NCI-H2081 treated with DMSO at 0.1 percent for 48 hours (cell line): Measurements from ENCODE around the gene GPX5.
"Not testable (repeated sequence)": the region's sequence is repeated elsewhere in the genome, so short reads cannot be mapped to it uniquely, and the experiment has no call there.

Experiments used
- DNase-seq: peaks from one replicate; lab custom pipeline; 2025; lab: John Stamatoyannopoulos, UW

Gene GPX5

GRCh38 chr6:28512387-28512786 is 13.3 kb upstream of the GPX5 start:
- DNase-seq, result not testable (repeated sequence)

- DNase-seq, result no peak
Measured at GRCh38 chr6:28515676-28516075, 10.0 kb upstream of the GPX5 start, which contains the start of gene GPX6. TSS of gene GPX6 (minus strand) at chr6:28515793. CDS start at chr6:28515743, 50 bp downstream.

- no peak for DNase-seq
Measured at GRCh38 chr6:28517964-28518363, 7.7 kb upstream of the GPX5 start.

GRCh38 chr6:28522594-28523240 is 3.0 kb upstream of the GPX5 start:
- DNase-seq, result no peak

- no peak for DNase-seq
Measured at GRCh38 chr6:28523241-28523622, 2.4 kb upstream of the GPX5 start.

- no peak for DNase-seq
Measured at GRCh38 chr6:28530777-28531176, 5.1 kb downstream of the GPX5 start.

- DNase-seq, result no peak
Measured at GRCh38 chr6:28531479-28532128, 5.9 kb downstream of the GPX5 start.

GRCh38 chr6:28534306-28534705 is 8.6 kb downstream of the GPX5 start:
- no peak for DNase-seq

GRCh38 chr6:28534875-28535274 is 9.2 kb downstream of the GPX5 start:
- no peak for DNase-seq

- no peak for DNase-seq
Measured at GRCh38 chr6:28537065-28537464, 11.4 kb downstream of the GPX5 start.

- DNase-seq, result no peak
Measured at GRCh38 chr6:28537509-28538140, 11.9 kb downstream of the GPX5 start.

GRCh38 chr6:28541996-28542395 is 16.3 kb downstream of the GPX5 start:
- DNase-seq, result no peak

GRCh38 chr6:28542440-28543296 is 17.0 kb downstream of the GPX5 start:
- DNase-seq, result peak; percentile 49

- no peak for DNase-seq
Measured at GRCh38 chr6:28543651-28544610, 18.2 kb downstream of the GPX5 start.

- DNase-seq, result no peak
Measured at GRCh38 chr6:28545955-28546354, 20.3 kb downstream of the GPX5 start.

GRCh38 chr6:28547003-28547402 is 21.3 kb downstream of the GPX5 start:
- DNase-seq, result not testable (repeated sequence)

GRCh38 chr6:28551891-28552666 is 26.4 kb downstream of the GPX5 start:
- no peak for DNase-seq

GRCh38 chr6:28553384-28553985 is 27.8 kb downstream of the GPX5 start:
- no peak for DNase-seq

GRCh38 chr6:28553986-28554881 is 28.6 kb downstream of the GPX5 start:
- DNase-seq, result no peak
